GM19468 (cell line): Measurements from ENCODE around the gene GPX6.
"Not testable (repeated sequence)": the region's sequence is repeated elsewhere in the genome, so short reads cannot be mapped to it uniquely, and the experiment has no call there.

Experiments
- ATAC-seq: cut with Tn5 transposase; IDR thresholded peaks from one replicate; pipeline ENCODE4 v1.9.1; 2021; ENCODE audit warnings: mild to moderate bottlenecking, moderate library complexity, moderate number of reproducible peaks; ENCODE audit not compliant: unreplicated experiment; ENCODE audit errors: extremely low read depth

The GPX6 gene

GRCh38 chr6:28530777-28531176 lies 15.2 kb upstream of the GPX6 start:
- no peak for ATAC-seq

GRCh38 chr6:28525496-28526039 lies 10.0 kb upstream of the GPX6 start, which contains the start of gene GPX5:
Gene GPX5, plus strand, starts transcription at chr6:28525881. Its CDS starts 133 bp downstream, at chr6:28526014.
- no peak for ATAC-seq

GRCh38 chr6:28523241-28523622 lies 7.6 kb upstream of the GPX6 start:
- no peak for ATAC-seq

- no peak for ATAC-seq
These were observed 7.1 kb upstream of the GPX6 start for GRCh38 chr6:28522594-28523240.

GRCh38 chr6:28517964-28518363 lies 2.4 kb upstream of the GPX6 start:
- no peak for ATAC-seq

GRCh38 chr6:28512387-28512786 lies 3.2 kb downstream of the GPX6 start:
- not testable (repeated sequence) for ATAC-seq

- no peak for ATAC-seq
These were observed 3.8 kb downstream of the GPX6 start for GRCh38 chr6:28511628-28512300.

GRCh38 chr6:28506807-28507475 lies 8.7 kb downstream of the GPX6 start:
- ATAC-seq: no peak

- no peak for ATAC-seq
These were observed 9.9 kb downstream of the GPX6 start for GRCh38 chr6:28505733-28506132.

GRCh38 chr6:28502709-28503305 lies 12.8 kb downstream of the GPX6 start:
- ATAC-seq: not testable (repeated sequence)

GRCh38 chr6:28502136-28502535 lies 13.5 kb downstream of the GPX6 start:
- not testable (repeated sequence) for ATAC-seq

- no peak for ATAC-seq
These were observed 14.3 kb downstream of the GPX6 start for GRCh38 chr6:28501259-28501658.

GRCh38 chr6:28497893-28498292 lies 17.7 kb downstream of the GPX6 start:
- ATAC-seq: no peak

GRCh38 chr6:28497306-28497705 lies 18.3 kb downstream of the GPX6 start:
- no peak for ATAC-seq

GRCh38 chr6:28496099-28496779 lies 19.4 kb downstream of the GPX6 start:
- no peak for ATAC-seq

GRCh38 chr6:28491984-28492317 lies 23.6 kb downstream of the GPX6 start:
- ATAC-seq: no peak

- no peak for ATAC-seq
These were observed 25.2 kb downstream of the GPX6 start for GRCh38 chr6:28490205-28490890.

GRCh38 chr6:28489366-28490204 lies 26.0 kb downstream of the GPX6 start:
- ATAC-seq: no peak

GRCh38 chr6:28488916-28489365 lies 26.7 kb downstream of the GPX6 start:
- no peak for ATAC-seq
